GM18873 (cell line): ENCODE data around the gene ZNF554.
"Not testable (repeated sequence)": the region's sequence is repeated elsewhere in the genome, so short reads cannot be mapped to it uniquely, and the experiment has no call there.

Source experiments
- ATAC-seq: cut with Tn5 transposase; IDR thresholded peaks from one replicate; pipeline ENCODE4 v1.9.1; 2021; ENCODE audit warnings: mild to moderate bottlenecking, moderate library complexity, moderate number of reproducible peaks; ENCODE audit not compliant: unreplicated experiment, low FRiP score

ZNF554 gene

DNA sequence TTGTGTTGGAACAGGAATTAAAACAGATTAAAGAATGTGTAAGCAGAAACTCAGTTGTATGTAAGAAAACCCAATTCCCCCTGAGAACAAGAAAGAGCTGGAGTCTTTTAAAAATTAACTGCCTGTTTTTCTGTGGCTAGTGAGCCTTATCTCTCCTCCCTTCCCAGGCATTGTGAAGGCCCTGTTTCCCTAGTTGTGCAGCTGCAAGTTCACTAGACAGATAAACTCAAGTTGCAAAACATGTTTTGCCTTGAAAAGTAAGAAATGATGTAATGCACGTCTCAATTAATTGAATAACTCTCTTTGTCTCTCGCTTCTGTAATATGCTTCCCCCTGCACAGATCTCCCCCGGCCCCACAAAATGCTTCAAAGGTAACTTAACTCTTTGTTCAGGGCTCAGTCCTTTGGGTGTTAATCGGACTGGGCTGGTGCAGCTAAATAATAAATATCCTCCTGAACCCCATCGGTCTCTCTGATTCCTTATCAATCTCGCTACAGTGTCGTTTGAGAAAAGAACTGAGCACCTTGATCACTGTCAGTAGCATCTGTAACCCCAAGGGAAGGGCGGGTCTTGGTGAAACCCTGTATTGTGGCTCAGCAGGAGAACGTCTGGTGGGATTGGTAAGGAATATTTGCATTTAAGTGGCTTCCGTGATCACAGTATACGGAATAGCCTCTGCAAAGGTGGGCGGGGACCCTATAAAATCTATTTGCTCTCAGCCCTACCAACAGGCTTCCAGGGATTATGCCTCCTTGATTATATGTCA is 45.8 kb downstream of the ZNF554 start:
- no peak for ATAC-seq

DNA sequence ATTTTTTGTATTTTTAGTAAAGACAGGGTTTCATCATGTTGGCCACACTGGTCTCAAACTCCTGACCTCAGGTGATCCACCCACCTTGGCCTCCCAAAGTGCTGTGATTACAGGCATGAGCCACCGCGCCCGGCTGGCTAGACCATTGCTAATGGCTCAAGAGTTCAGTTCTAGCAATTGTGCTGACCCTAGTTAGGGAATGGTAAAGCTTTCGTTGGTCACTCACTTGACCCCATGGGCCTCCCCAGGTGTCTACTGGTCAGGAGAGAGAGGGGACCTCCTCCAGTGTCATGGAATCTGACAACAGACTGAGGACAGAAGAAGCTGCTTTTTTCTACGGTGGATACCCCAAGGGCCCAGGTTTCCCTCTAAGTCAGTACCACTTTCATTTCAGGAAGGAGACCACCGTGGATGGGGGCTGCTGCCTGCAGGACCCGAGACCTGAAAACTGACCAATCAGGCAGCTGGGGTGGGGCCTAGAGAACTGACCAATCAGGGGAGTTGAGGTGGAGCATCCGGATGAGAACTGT is 46.9 kb downstream of the ZNF554 start:
- ATAC-seq = no peak

DNA sequence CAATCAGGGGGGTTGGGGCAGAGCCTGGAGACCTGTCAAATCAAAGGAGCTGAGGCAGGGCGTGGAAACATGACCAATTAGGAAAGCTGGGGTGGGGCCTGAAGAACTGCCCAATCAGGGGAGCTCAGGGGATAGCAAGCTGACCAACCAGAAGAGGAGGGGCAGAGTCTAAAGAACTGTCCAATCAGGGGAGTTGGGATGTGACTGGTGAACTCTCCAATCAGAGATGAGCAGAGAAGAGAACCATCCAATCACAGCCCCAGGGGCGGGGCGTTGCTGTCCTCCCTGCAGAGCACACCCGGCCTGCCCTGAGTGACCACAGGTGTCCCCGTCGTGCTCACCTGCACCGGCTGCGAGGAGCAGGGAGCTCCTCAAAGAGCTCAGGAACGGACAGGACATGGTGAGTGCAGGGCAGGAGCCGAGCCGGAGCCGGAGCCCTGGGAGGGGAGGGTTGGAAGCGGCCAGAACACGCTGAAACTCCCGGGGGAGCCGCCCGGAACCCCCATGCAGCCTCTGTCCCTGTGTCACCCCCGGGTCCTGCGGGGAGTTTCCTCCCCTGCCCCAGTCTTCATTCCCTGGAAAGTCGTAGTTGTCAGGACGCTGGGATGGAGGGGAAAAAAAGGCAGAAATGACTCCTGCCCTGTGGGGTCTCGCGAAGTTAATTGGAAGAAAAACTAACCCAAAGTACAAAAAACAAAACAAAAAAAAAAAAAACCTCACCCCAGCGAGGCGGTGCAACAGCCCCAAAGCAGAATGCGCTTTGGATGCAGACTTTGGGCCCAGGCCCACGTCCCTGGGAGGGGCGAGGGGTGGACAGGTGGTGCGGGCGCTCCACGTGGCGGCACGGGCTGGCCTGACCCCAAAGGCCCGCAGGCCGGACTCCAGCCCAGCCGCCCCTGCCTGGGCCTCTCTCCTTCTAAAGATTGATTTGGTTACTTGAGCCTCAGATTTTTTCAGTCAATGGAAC is 47.6 kb downstream of the ZNF554 start, which contains the start of gene ZNF556:
ZNF556 (plus strand) TSS at position 311 of the 967 bp plus-strand sequence; CDS start at position 398, 87 bp downstream.
- ATAC-seq = no peak

DNA sequence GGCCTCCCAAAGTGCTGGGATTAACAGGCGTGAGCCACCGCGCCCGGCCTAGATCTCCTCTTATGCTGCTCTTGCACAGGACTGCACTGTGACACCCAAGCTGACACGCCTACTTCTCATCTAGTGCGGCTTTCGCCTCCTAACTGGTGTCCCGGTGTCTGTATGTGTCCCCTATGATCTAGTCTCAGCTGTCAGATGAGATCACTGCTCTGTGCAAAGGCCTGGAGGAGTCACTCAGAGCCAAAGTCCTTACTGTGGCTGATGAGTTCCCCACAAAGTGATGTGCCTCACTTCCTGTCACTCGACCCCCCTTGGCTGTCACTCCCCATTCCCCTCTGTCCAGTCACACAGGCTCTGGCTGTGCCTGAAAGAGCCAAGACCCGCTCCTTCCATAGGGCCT is 50.0 kb downstream of the ZNF554 start:
- ATAC-seq = no peak

- ATAC-seq = not testable (repeated sequence)
Observed at GRCh38 chr19:2872175-2872574, 52.5 kb downstream of the ZNF554 start.

DNA sequence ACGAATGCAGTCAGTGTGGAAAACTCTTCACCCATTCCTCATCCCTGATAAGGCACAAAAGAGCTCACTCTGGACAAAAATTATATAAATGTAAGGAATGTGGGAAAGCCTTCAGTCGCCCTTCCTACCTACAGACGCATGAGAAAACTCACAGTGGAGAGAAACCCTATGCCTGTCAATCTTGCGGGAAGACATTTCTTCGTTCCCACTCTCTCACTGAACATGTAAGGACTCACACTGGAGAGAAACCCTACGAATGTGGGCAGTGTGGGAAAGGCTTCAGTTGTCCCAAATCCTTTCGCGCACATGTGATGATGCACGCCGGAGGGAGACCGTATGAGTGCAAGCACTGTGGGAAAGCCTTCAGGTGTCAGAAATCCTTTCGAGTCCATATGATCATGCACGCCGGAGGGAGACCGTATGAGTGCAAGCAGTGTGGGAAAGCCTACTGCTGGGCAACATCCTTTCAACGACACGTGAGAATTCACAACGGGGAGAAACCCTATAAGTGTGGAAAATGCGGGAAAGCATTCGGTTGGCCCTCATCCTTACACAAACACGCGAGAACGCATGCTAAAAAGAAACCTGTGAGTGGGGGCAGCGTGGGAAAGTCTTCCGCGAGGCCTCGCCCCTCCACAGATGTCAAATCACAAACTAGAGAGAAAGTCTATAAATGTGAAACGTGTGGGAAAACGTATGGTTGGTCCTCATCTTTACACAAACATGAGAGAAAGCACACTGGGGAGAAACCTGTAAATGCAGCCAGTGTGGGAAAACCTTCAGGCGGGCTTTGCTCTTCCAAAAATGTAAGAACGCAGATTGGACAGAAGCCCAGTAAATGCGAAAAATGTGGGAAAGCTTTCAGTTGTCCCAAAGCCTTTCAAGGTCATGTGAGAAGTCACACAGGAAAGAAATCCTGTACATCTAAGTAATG is 58.0 kb downstream of the ZNF554 start:
- no peak for ATAC-seq

- no peak for ATAC-seq
Observed at GRCh38 chr19:2883686-2884439, 64.2 kb downstream of the ZNF554 start.

DNA sequence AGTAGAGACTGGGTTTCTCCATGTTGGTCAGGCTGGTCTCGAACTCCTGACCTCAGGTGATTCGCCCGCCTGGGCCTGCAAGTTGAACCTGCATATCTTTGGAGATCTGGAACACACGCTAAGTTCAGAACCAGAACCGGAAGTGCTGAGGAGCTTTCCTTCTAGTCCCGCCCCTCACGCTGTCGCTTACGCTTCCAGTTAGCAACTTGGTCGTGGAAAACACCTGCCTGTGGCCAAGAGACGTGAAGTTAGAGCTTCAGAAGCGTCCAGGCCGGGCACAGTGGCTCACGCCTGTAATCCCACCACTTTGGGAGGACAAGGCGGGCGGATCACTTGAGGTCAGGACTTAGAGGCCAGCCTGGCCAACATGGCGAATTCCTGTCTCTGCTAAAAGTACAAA is 66.1 kb downstream of the ZNF554 start:
- no peak for ATAC-seq
